HuH-7 (cell line): ENCODE measurements around the gene TRIM38.
A peak's percentile ranks its signal among the peaks of the same experiment; 100 is the strongest.
"Not testable (repeated sequence)": the region's sequence is repeated elsewhere in the genome, so short reads cannot be mapped to it uniquely, and the experiment has no call there.

Experiments used
- DNase-seq: peaks from one replicate; pipeline ENCODE4 v3.0.0; 2011; ENCODE audit warnings: low spot score

Gene TRIM38, protein sequence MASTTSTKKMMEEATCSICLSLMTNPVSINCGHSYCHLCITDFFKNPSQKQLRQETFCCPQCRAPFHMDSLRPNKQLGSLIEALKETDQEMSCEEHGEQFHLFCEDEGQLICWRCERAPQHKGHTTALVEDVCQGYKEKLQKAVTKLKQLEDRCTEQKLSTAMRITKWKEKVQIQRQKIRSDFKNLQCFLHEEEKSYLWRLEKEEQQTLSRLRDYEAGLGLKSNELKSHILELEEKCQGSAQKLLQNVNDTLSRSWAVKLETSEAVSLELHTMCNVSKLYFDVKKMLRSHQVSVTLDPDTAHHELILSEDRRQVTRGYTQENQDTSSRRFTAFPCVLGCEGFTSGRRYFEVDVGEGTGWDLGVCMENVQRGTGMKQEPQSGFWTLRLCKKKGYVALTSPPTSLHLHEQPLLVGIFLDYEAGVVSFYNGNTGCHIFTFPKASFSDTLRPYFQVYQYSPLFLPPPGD

GRCh38 chr6:25962149-25963127, at the start of gene TRIM38:
TSS of gene TRIM38 (plus strand) at chr6:25962802. CDS start at chr6:25966523, 3,721 bp downstream.
- peak; percentile 7 for DNase-seq

DNA sequence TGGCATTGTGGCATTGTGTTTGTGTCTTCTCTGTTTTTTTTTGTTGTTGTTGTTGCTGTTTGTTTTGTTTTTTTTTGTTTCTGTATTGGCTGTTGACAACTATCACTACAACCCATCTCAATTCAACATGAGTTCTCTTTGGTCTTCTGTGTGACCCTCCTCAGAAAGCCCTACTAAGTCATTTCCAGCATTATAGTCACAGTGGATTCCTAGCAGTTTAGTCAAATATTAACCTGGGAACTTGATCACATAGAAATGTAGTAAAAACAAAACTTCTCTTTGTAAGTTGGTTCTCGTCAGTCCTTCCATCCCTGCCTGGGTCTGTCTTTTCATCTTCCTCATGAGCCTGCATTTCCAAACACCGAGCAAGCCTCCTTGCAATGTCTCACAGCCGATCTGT, 48.9 kb upstream of the TRIM38 start:
- peak; percentile 30 for DNase-seq

GRCh38 chr6:25916330-25916729, 46.3 kb upstream of the TRIM38 start:
- DNase-seq = no peak

DNA sequence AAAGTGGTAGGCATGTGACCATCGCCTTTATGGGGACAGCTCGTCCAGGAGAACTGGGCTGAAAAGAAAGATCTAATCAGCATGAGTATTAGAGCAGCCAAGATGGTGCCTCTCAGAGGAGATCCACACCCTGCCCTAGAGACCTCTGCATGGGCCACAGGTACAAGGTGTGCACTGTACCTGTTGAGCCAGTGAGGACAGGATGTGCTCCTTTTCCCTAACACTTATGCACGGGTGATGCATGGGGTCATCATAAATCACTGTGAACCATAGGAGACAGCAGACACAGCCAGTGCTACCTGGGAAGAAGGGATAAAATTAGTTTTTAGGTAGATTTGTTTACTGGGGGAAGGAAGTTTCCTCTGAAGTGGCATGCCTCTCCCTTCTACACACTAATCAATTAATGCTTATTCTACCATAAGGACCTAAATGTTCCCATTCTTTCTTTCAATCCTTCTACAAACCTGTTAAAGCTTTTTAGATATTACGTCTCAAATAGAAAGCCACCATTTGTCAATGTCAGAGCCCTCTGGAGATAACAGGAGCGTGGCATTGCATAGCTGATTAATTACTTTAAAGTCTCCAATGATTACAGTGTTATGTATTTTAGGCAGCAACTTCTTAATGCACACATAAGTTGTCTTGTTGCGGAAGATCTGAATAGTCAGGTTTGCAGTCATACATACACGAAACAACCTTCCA, 45.7 kb upstream of the TRIM38 start:
- DNase-seq = no peak

DNA sequence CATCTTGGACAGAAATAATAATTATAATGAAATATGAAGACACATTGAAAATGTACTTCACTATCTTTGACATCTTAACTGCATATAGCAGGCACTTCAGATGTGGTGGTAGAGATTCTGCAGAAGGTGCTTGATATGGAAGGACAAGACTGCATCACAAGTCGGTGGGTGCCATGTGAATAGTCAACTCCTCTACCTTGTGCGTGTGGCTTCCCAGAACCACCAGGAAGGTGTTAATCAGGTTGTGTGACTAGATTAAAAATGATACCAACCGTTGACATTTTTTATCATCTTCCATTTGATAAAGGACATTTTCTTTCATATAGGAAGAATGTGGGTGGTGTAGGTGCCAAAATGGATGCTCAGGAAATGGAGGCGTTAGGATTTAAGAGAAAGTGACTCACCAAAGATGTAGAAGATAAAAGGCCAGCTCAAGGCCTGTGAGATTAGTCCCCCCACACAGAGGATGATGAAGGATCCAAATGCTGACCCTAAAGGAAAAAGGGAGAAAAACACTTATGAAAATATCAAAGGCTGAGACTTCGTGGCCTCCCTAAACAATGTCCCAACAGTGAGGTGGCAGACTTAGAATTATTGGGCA, 44.4 kb upstream of the TRIM38 start:
- no peak for DNase-seq

GRCh38 chr6:25919657-25920056, 42.9 kb upstream of the TRIM38 start:
- no peak for DNase-seq

- no peak for DNase-seq
Observed at GRCh38 chr6:25921525-25922203, 40.9 kb upstream of the TRIM38 start.

GRCh38 chr6:25922301-25922700, 40.3 kb upstream of the TRIM38 start:
- DNase-seq = no peak

- DNase-seq = no peak
Observed at GRCh38 chr6:25925876-25926275, 36.7 kb upstream of the TRIM38 start.

DNA sequence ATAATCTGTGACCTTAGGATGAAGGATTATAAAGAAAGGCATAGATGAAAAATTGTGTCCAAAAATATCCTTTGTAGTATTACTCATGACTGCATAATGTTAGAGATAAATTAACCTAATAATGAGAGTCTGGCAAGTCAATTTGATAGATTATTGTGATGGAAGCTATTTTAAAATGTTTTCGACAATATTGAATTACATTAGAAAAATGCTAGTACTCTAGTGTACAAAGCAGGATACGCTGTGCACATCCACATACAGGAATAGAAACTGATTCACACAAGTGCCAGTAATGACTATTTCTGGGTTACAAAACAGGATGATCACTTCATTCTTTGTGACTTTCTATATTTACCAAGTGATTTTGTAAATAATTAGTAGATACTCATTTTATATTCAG, 35.4 kb upstream of the TRIM38 start:
- no peak for DNase-seq

DNA sequence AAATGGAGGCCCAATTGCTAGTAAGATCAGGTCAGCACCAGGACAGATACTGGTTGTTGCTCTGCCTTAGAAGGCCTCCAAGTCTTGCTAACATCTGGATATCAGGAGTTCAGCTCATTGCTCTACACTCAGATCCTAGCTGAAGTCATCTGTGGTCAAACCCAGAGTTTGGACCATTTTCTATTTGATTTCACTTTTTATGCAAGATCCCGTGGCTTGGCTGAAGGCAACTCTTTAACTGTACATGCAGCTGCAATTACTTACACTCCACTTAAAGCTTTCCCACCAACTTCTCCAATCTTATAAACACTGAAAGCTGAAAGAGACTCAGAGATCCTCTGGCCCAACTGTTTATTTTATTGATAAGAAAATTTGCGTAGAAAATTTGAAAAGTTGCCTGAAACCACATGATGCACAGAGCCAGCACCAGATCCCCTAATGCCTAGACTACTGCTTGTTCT, 34.8 kb upstream of the TRIM38 start:
- no peak for DNase-seq

GRCh38 chr6:25928562-25929324, 33.9 kb upstream of the TRIM38 start:
- peak; percentile 20 for DNase-seq

DNA sequence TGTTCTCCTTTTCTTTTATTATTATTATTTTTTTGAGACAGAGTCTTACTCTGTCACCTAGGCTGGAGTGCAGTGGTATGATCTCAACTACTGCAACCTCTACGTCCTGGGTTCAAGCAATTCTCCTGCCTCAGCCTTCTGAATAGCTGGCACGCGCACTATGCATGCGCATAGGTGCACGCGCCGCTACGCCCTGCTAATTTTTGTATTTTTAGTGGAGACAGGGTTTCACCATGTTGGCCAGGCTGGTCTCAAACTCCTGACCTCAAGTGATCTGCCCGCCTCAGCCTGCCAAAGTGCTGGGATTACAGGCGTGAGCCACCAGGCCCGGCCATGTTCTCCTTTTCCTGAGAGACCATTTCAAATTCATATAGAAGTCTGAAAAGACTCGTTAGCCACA, 32.8 kb upstream of the TRIM38 start:
- not testable (repeated sequence) for DNase-seq

DNA sequence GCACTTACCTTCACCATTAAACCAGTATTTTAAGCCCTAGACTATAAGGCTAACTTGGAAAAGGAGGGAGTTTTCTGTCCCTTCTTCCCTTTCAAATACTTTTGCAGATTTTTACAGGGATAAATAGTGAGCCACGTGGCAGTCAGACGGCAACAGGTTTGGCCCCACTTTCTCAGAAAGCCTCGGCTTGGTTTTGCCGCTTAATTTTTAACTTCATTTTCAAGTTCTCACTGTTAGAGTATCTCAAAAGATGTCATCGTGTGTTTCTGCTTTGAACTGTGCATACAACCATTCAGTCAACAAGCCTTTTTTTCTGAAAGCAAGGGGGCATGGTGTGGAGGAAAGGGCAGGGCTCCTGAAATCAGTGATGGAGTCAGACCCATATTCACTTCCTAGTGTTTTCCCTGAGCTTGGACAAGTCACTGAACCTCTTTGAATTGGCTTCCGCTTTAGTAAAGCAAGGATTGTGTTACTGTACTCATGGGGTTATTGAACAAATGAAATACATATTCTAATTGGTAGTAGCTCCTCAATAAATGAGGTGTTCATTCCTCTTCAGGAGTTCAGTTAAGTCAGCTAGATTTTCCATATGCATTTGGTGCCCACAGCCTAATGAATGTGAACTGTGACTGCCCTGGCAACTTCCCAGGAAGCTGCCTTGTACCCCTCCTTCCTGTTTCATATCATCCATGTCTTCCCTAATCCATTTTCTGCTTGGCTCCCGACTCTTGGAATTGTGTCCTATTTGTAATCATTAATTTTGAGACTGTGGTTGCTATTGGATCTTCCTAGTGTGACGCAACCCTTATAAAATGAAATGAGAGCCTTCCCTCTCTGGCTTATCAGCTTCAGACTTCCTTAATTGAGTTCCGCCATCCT, 31.8 kb upstream of the TRIM38 start, which contains the start of gene SLC17A2:
SLC17A2 (minus strand) TSS at position 160 of the 879 bp plus-strand sequence. CDS start 4,895 bp downstream, outside the sequence.
- DNase-seq = no peak

DNA sequence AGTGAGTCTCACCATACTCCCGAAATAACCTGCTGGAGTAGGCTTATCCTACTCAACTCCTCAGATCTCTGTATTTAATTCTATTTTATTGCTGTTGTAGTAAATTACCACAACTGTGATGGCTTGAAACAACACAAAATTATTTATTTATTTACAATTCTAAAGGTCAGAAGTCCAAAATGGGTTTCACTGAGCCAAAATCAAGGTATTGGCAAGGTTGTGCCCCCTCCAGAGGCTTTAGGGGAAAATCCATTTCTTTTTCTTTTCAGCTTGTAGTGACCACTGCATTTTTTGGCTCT, 31.2 kb upstream of the TRIM38 start:
- no peak for DNase-seq

DNA sequence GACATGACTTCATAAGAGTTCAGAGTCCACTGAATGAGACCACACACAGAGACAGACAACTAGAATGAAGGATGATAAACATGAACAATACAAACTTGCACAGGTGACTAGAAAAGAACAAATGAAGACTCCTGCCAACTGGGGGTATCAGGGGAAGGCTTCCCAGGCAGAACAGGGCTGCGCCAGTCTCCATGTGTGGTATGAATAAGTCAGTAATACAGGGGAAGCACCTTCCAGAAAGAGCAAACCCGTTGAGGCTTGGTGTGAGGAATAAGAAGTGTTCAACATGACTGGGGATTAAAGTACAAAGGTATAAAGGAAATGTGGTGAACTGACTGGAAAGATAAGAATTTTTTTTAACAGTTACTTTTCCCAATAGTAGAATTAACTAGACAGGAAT, 28.4 kb upstream of the TRIM38 start:
- DNase-seq = no peak

DNA sequence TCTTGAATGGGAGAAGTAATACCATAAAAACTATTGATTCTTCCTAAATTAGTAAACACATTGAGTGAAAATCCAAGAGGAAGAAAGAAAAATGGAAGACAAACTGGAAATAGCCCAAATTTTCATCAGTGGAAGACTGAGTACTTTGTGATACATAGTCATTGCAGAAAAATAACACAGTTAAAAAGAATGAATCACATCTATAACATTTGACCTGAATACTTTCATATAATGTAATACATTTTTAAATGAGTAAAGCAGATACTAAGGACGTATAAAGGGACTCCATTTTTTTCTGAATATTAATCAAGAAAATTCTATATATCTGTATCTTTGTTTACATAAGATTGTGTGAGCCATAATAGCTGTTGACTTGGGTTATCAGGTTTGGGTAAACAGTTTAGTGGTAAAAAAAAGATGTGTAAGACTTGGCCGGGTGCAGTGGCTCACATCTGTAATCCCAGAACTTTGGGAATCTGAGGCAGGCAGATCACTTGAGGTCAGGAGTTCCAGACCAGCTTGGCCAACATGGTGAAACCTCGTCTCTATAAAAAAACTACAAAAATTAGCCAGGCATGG, 27.8 kb upstream of the TRIM38 start:
- no peak for DNase-seq

DNA sequence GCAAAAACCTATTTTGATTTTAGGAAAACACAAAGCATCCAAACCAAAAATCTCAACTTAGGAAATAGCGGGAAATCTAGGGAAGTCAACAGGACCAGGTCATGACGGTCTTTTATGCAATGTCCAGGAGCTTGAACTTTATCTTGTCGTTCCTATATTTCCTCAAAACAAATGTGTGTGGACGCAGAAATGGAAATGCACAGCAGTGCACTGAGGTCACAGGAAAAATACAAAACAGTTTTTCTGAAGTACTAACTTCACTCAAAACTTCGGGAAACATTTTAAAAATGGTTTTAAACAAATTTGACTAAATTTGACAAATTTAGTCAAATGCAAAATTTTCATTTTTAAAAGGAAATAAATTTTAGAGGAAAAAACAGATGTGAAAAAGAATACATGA, 26.6 kb upstream of the TRIM38 start:
- no peak for DNase-seq

- DNase-seq = no peak
Observed at GRCh38 chr6:25939593-25939992, 23.0 kb upstream of the TRIM38 start.
